Forelimb muscle (tissue), 1 donor: ENCODE data around the gene PPARGC1A. TPM values are rescaled to one million over a fixed set of nuclear protein-coding genes. Genes with fewer than 3 reads are reported as not detected.

Source experiments
- DNase-seq: peaks from one replicate; pipeline ENCODE4 v3.0.0-alpha.2; 2013; ENCODE audit warnings: low read depth
- polyA plus RNA-seq: library from polyadenylated mRNA; unstranded; fragments of 120-200 nt; gene quantifications from one replicate; pipeline ENCODE4 v1.2.1, GENCODE V29; 2013; ENCODE audit not compliant: insufficient read length

PPARGC1A gene
- polyA plus RNA-seq, 1 donor = 7.5 TPM

GRCh38 chr4:23878912-23879732, 10.7 kb downstream of the PPARGC1A start:
- no peak for DNase-seq

GRCh38 chr4:23878246-23878891, 11.5 kb downstream of the PPARGC1A start:
- no peak for DNase-seq

- DNase-seq = no peak
Measured at GRCh38 chr4:23877758-23878229, 12.1 kb downstream of the PPARGC1A start.

GRCh38 chr4:23876418-23877089, 13.3 kb downstream of the PPARGC1A start:
- no peak for DNase-seq

- no peak for DNase-seq
Measured at GRCh38 chr4:23875317-23875716, 14.5 kb downstream of the PPARGC1A start.

- no peak for DNase-seq
Measured at GRCh38 chr4:23874536-23874901, 15.3 kb downstream of the PPARGC1A start.

- DNase-seq = no peak
Measured at GRCh38 chr4:23873717-23874535, 15.9 kb downstream of the PPARGC1A start.

- no peak for DNase-seq
Measured at GRCh38 chr4:23871426-23871825, 18.4 kb downstream of the PPARGC1A start.

GRCh38 chr4:23866450-23867075, 23.3 kb downstream of the PPARGC1A start:
- DNase-seq = no peak

GRCh38 chr4:23861897-23862296, 27.9 kb downstream of the PPARGC1A start:
- DNase-seq = no peak

- no peak for DNase-seq
Measured at GRCh38 chr4:23860919-23861318, 28.9 kb downstream of the PPARGC1A start.

- peak; percentile 8 for DNase-seq
Measured at GRCh38 chr4:23857367-23857959, 32.4 kb downstream of the PPARGC1A start.

GRCh38 chr4:23856630-23857029, 33.2 kb downstream of the PPARGC1A start:
- no peak for DNase-seq

- DNase-seq = no peak
Measured at GRCh38 chr4:23855912-23856605, 33.8 kb downstream of the PPARGC1A start.

- peak; percentile 9 for DNase-seq
Measured at GRCh38 chr4:23853986-23854660, 35.7 kb downstream of the PPARGC1A start.

GRCh38 chr4:23851464-23851863, 38.4 kb downstream of the PPARGC1A start:
- no peak for DNase-seq

GRCh38 chr4:23847158-23847557, 42.7 kb downstream of the PPARGC1A start:
- DNase-seq = no peak

GRCh38 chr4:23844961-23845360, 44.9 kb downstream of the PPARGC1A start:
- no peak for DNase-seq

GRCh38 chr4:23839279-23839678, 50.6 kb downstream of the PPARGC1A start:
- DNase-seq = no peak

- DNase-seq = no peak
Measured at GRCh38 chr4:23838607-23839006, 51.2 kb downstream of the PPARGC1A start.
